Measurements from ENCODE around the gene TSPAN8. TPM values are rescaled to one million over a fixed set of nuclear protein-coding genes. Genes with fewer than 3 reads are reported as not detected.

Gene TSPAN8
- 100 to 1,000 TPM in 1 of 2 donors, 10 to 100 TPM in 1; 36.3 to 240 TPM for total RNA-seq

- Histone ChIP-seq H3K4me1 (replicated peaks) (no peaks in the 10 kb centered on the region), H3K9me3 (no peaks in the 10 kb centered on the region), H3K27me3 (replicated peaks; ENCODE audit: insufficient read depth) (no peaks in the 10 kb centered on the region), H3K4me3 (peak within 1 kb of the TSS; percentile 28 to 36), H3K27ac (peak within 1 kb of the TSS; percentile 64 to 73), H3K36me3 (no peaks in the 10 kb centered on the region)
- intact Hi-C loops (cut with DNase I): no loop called here
- TF ChIP-seq CTCF (IDR thresholded peaks at IDR 0.05) (no peak), POLR2A (IDR thresholded peaks at IDR 0.05) (no peak), POLR2AphosphoS5 (IDR thresholded peaks at IDR 0.05) (peak; percentile 60)
- WGBS: 22% methylated on average over 7 of the region's 7 CpGs
- peak; percentile 76 for DNase-seq (ENCODE audit: low spot score)
Measured at GRCh38 chr12:71157601-71158233, at the start of gene TSPAN8. Gene TSPAN8, minus strand, starts transcription at chr12:71157999. Its CDS starts 321 bp downstream, at chr12:71157678.

- TF ChIP-seq POLR2A (IDR thresholded peaks at IDR 0.05) (no peak), POLR2AphosphoS5 (IDR thresholded peaks at IDR 0.05) (no peak), CTCF (IDR thresholded peaks at IDR 0.05) (no peak)
- DNase-seq (ENCODE audit: low spot score): no peak
- Histone ChIP-seq H3K4me1 (replicated peaks) (no peaks in the 10 kb centered on the region), H3K27me3 (replicated peaks; ENCODE audit: insufficient read depth) (no peaks in the 10 kb centered on the region), H3K27ac (no peak overlapping the region), H3K36me3 (no peaks in the 10 kb centered on the region), H3K4me3 (no peak overlapping the region), H3K9me3 (no peaks in the 10 kb centered on the region)
- WGBS: 84% methylated on average over 1 of the region's 1 CpG
- intact Hi-C loops (cut with DNase I): no loop called here
Measured at GRCh38 chr12:71201136-71201679, 43.4 kb upstream of the TSPAN8 start.

GRCh38 chr12:71200706-71201105 lies 42.9 kb upstream of the TSPAN8 start:
- H3K27ac ChIP-seq: no peak overlapping the region
- DNase-seq (ENCODE audit: low spot score): no peak
- 87% methylated on average over 2 of the region's 2 CpGs for WGBS
- H3K4me1 ChIP-seq (replicated peaks): no peaks in the 10 kb centered on the region
- intact Hi-C loops (cut with DNase I): no loop called here
- no peak overlapping the region for H3K4me3 ChIP-seq
- TF ChIP-seq POLR2AphosphoS5 (IDR thresholded peaks at IDR 0.05): no peak
- no peaks in the 10 kb centered on the region for H3K9me3 ChIP-seq
- H3K36me3 ChIP-seq: no peaks in the 10 kb centered on the region
- H3K27me3 ChIP-seq (replicated peaks; ENCODE audit: insufficient read depth): no peaks in the 10 kb centered on the region

- intact Hi-C loops (cut with DNase I): no loop called here
- no peaks in the 10 kb centered on the region for H3K27me3 ChIP-seq (replicated peaks; ENCODE audit: insufficient read depth)
Measured at GRCh38 chr12:71197460-71197859, 39.7 kb upstream of the TSPAN8 start.

GRCh38 chr12:71195338-71195896 lies 37.6 kb upstream of the TSPAN8 start:
- DNase-seq (ENCODE audit: low spot score): peak; percentile 26
- H3K27ac ChIP-seq: peak overlapping the region; percentile 55 to 71
- H3K9me3 ChIP-seq: no peaks in the 10 kb centered on the region
- no peaks in the 10 kb centered on the region for H3K27me3 ChIP-seq (replicated peaks; ENCODE audit: insufficient read depth)
- WGBS: 44% methylated on average over 5 of the region's 5 CpGs
- H3K4me3 ChIP-seq: no peak overlapping the region
- intact Hi-C loops (cut with DNase I): no loop called here
- TF ChIP-seq POLR2AphosphoS5 (IDR thresholded peaks at IDR 0.05) (peak; percentile 53), CTCF (IDR thresholded peaks at IDR 0.05) (no peak)
- no peaks in the 10 kb centered on the region for H3K4me1 ChIP-seq (replicated peaks)
- H3K36me3 ChIP-seq: no peaks in the 10 kb centered on the region

More at GRCh38 chr12:71197460-71197859, 39.7 kb upstream of the TSPAN8 start:
- Histone ChIP-seq H3K27ac (no peak overlapping the region), H3K4me3 (no peak overlapping the region), H3K9me3 (no peaks in the 10 kb centered on the region), H3K4me1 (replicated peaks) (no peaks in the 10 kb centered on the region), H3K36me3 (no peaks in the 10 kb centered on the region)
- DNase-seq (ENCODE audit: low spot score): no peak
- TF ChIP-seq CTCF (IDR thresholded peaks at IDR 0.05) (no peak), POLR2A (IDR thresholded peaks at IDR 0.05) (no peak), POLR2AphosphoS5 (IDR thresholded peaks at IDR 0.05) (no peak)

Measured in prostate gland (tissue), 2 donors.